ENCODE data around the gene AJM1. TPM values are rescaled to one million over a fixed set of nuclear protein-coding genes. Genes with fewer than 3 reads are reported as not detected.

Gene AJM1
- total RNA-seq, 1 experiment from 2014 or later, result 7.2 TPM

DNA sequence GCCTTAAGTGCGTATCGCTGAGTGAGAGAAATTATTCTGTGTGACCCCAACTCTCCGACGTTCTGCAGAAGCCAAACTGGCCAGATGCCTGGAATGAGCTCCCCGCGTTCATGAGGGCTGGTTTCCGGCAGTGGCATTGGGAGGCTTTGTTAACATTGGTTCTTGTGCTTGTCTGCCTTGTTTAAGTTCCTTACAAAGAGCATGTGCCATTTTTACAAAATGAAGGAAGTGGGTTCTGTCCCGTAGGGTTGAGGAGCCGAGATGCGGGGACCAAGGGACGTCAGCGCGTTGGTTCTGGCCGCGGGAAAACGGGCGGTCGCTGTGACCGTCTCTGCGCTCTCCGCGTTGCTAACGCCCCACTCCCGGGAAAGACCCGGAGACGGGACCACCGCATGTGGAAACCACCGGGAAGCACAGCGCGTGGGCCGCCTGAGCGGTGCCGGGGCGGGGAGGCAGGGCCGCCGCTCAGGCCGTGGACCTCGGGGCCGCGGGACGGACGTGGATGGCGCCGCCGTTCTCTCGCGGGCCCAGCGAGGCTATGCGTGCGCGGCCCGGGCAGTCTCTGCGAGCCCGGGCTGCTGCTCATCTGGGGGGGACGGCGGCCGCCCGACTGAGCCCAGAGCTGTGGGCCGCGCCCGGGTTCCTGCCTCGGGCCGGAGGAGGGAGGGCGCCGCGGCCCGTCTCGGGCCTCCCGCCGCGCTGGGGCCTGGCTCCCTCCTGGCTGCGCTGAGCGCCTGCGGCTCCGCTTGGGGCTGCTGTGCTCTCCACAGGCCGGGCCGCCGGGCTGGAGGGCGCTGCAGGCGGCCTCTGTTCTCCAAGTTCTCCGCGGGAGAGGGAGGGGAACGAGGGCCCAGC lies 21.1 kb upstream of the AJM1 start:
- BruUV-seq (replicated peaks), result no TSS peak
- no peaks in the 10 kb centered on the region for H3K36me3 ChIP-seq (ENCODE audit: control insufficient read depth, insufficient read depth, low read length)
- no peaks in the 10 kb centered on the region for H3K4me1 ChIP-seq (ENCODE audit: control insufficient read depth, insufficient read depth, low read length)
- H3K9me3 ChIP-seq (ENCODE audit: control insufficient read depth, insufficient read depth, low read depth, low read length), result no peaks in the 10 kb centered on the region
- ChIA-PET POLR2A (no interaction called here), CTCF (no interaction called here)
- H3K27ac ChIP-seq (ENCODE audit: low read length), result no peak overlapping the region
- no peak overlapping the region for H3K4me3 ChIP-seq (ENCODE audit: low read depth in 2 of 2, low read length in 2 of 2)
- H3K27me3 ChIP-seq (ENCODE audit: control insufficient read depth, insufficient read depth, low read length), result no peaks in the 10 kb centered on the region
- in situ Hi-C loops (cut with HindIII; ENCODE audit: low pct_unique_long_range_greater_than_20kb, low sequenced_read_pairs) (no loop called here), intact Hi-C loops (cut with micrococcal nuclease; ENCODE audit: unreplicated experiment) (no loop called here)
- no peak for ATAC-seq
- TF ChIP-seq SIN3A (IDR thresholded peaks at IDR 0.05; ENCODE audit: borderline replicate concordance, insufficient read depth, low read depth, low read length), result no peak
- TF ChIP-seq, protein P1, sequence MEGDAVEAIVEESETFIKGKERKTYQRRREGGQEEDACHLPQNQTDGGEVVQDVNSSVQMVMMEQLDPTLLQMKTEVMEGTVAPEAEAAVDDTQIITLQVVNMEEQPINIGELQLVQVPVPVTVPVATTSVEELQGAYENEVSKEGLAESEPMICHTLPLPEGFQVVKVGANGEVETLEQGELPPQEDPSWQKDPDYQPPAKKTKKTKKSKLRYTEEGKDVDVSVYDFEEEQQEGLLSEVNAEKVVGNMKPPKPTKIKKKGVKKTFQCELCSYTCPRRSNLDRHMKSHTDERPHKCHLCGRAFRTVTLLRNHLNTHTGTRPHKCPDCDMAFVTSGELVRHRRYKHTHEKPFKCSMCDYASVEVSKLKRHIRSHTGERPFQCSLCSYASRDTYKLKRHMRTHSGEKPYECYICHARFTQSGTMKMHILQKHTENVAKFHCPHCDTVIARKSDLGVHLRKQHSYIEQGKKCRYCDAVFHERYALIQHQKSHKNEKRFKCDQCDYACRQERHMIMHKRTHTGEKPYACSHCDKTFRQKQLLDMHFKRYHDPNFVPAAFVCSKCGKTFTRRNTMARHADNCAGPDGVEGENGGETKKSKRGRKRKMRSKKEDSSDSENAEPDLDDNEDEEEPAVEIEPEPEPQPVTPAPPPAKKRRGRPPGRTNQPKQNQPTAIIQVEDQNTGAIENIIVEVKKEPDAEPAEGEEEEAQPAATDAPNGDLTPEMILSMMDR (IDR thresholded peaks at IDR 0.05), result no peak
- TF ChIP-seq, protein P2, sequence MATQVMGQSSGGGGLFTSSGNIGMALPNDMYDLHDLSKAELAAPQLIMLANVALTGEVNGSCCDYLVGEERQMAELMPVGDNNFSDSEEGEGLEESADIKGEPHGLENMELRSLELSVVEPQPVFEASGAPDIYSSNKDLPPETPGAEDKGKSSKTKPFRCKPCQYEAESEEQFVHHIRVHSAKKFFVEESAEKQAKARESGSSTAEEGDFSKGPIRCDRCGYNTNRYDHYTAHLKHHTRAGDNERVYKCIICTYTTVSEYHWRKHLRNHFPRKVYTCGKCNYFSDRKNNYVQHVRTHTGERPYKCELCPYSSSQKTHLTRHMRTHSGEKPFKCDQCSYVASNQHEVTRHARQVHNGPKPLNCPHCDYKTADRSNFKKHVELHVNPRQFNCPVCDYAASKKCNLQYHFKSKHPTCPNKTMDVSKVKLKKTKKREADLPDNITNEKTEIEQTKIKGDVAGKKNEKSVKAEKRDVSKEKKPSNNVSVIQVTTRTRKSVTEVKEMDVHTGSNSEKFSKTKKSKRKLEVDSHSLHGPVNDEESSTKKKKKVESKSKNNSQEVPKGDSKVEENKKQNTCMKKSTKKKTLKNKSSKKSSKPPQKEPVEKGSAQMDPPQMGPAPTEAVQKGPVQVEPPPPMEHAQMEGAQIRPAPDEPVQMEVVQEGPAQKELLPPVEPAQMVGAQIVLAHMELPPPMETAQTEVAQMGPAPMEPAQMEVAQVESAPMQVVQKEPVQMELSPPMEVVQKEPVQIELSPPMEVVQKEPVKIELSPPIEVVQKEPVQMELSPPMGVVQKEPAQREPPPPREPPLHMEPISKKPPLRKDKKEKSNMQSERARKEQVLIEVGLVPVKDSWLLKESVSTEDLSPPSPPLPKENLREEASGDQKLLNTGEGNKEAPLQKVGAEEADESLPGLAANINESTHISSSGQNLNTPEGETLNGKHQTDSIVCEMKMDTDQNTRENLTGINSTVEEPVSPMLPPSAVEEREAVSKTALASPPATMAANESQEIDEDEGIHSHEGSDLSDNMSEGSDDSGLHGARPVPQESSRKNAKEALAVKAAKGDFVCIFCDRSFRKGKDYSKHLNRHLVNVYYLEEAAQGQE (IDR thresholded peaks at IDR 0.05; ENCODE audit: insufficient read depth in 1 of 2, low read depth in 2 of 2, low read length in 1 of 2), result no peak
- TF ChIP-seq POLR2AphosphoS5 (IDR thresholded peaks at IDR 0.05; ENCODE audit: low read depth, low read length), result no peak
- DNase-seq (ENCODE audit: low read depth, low spot score), result no peak

DNA sequence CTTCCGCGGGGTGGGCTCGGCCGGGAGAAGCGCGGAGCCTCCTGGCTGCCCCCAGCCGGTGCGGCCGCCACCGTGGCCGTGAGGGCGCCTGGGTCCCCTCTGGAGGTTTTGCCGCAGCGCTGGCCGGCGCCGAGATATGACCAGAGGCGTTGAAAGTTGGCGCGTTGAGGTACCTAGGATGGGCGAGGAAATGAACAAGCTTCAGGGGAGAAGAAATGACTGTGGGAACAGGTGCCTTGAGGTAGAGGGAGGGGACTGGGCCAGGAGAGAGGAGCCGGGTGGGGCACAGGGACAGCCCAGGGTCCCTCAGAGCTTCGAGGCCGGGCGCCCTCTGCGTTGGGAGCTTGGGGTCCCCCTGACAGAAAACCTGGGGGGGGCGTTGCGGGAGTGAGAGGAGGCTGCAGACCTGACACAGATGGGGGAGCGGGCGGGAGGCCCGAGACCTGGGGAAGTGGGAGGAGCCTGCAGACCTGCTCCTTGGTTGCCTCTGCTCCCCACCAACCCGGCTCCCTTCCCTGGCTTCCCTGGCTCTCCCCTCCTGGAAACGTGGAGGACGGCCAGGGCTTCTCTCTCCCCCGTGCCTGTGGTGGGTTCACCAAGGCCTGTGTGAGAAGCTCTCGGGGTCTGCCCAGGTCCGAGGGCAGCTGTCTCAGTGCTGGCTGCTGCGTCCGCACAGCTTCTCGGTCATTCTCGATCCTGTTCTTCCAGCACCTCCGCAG lies 20.3 kb upstream of the AJM1 start:
- H3K27ac ChIP-seq (ENCODE audit: low read length), result no peak overlapping the region

More for the DNA sequence above, 20.3 kb upstream of the AJM1 start:
- Histone ChIP-seq H3K4me3 (ENCODE audit: low read depth in 2 of 2, low read length in 2 of 2) (no peak overlapping the region), H3K36me3 (ENCODE audit: control insufficient read depth, insufficient read depth, low read length) (no peaks in the 10 kb centered on the region), H3K4me1 (ENCODE audit: control insufficient read depth, insufficient read depth, low read length) (no peaks in the 10 kb centered on the region), H3K9me3 (ENCODE audit: control insufficient read depth, insufficient read depth, low read depth, low read length) (no peaks in the 10 kb centered on the region), H3K27me3 (ENCODE audit: control insufficient read depth, insufficient read depth, low read length) (no peaks in the 10 kb centered on the region)
- CTCF ChIA-PET, result no interaction called here
- no TSS peak for BruUV-seq (replicated peaks)
- TF ChIP-seq POLR2AphosphoS5 (IDR thresholded peaks at IDR 0.05; ENCODE audit: low read depth, low read length), result no peak
- TF ChIP-seq SIN3A (IDR thresholded peaks at IDR 0.05; ENCODE audit: borderline replicate concordance, insufficient read depth, low read depth, low read length), result no peak
- TF ChIP-seq, protein P2 (IDR thresholded peaks at IDR 0.05; ENCODE audit: insufficient read depth in 1 of 2, low read depth in 2 of 2, low read length in 1 of 2), result no peak
- TF ChIP-seq, protein P1 (IDR thresholded peaks at IDR 0.05), result no peak
- no peak for TF ChIP-seq TCF7L2 (IDR thresholded peaks at IDR 0.05; ENCODE audit: low read depth, low read length)
- intact Hi-C loops (cut with micrococcal nuclease; ENCODE audit: unreplicated experiment) (no loop called here), in situ Hi-C loops (cut with HindIII; ENCODE audit: low pct_unique_long_range_greater_than_20kb, low sequenced_read_pairs) (no loop called here)
- POLR2A ChIA-PET, result no interaction called here
- ATAC-seq (no peak), DNase-seq (ENCODE audit: low read depth, low spot score) (no peak)

All from Panc1 (cell line).